HEK293 (cell line): ENCODE results near the gene ZNF444.

Experiments
- BCL11A ChIP-seq: fragments of 450-650 bp; formaldehyde crosslinking; IDR thresholded peaks from 2 replicates; pipeline ENCODE4 v1.5.1; 2016; ENCODE audit warnings: low read depth, missing biosample characterization, missing genetic modification characterization
- YY1 ChIP-seq: fragments of 450-650 bp; formaldehyde crosslinking; IDR thresholded peaks from 2 replicates; pipeline ENCODE4 v1.5.1; 2018; ENCODE audit warnings: missing biosample characterization, missing genetic modification characterization
- ZBTB7A ChIP-seq: fragments of 450-650 bp; formaldehyde crosslinking; IDR thresholded peaks from 2 replicates; pipeline ENCODE4 v1.5.1; 2016; ENCODE audit warnings: low read depth, missing biosample characterization, missing genetic modification characterization
- ZIC2 ChIP-seq: fragments of 450-650 bp; formaldehyde crosslinking; IDR thresholded peaks from 2 replicates; pipeline ENCODE4 v1.5.1; 2016; ENCODE audit warnings: missing biosample characterization, missing genetic modification characterization
- ZNF121 ChIP-seq: fragments of 450-650 bp; formaldehyde crosslinking; IDR thresholded peaks from 2 replicates; pipeline ENCODE4 v1.5.1; 2016; ENCODE audit warnings: missing biosample characterization, missing genetic modification characterization
- ZNF596 ChIP-seq: fragments of 450-650 bp; IDR thresholded peaks from 2 replicates; pipeline ENCODE4 v1.5.0; 2018; ENCODE audit warnings: missing biosample characterization, mild to moderate bottlenecking, missing genetic modification characterization, moderate library complexity
- ZNF624 ChIP-seq: fragments of 450-650 bp; formaldehyde crosslinking; IDR thresholded peaks from 2 replicates; pipeline ENCODE4 v1.5.1; 2017; ENCODE audit warnings: missing biosample characterization, missing genetic modification characterization
- TF ChIP-seq, protein P1 (sequence below): fragments of 450-650 bp; formaldehyde crosslinking; IDR thresholded peaks from 2 replicates; pipeline ENCODE4 v1.5.1; 2016; ENCODE audit warnings: missing biosample characterization, missing genetic modification characterization
- TF ChIP-seq, protein P2 (sequence below): IDR thresholded peaks from 2 replicates; pipeline ENCODE4 v1.6.1; 2011; ENCODE audit warnings: mild to moderate bottlenecking, low read depth, low read length, borderline replicate concordance
- TF ChIP-seq, protein P3 (sequence below): fragments of 450-650 bp; formaldehyde crosslinking; IDR thresholded peaks from 2 replicates; pipeline ENCODE4 v1.5.1; 2016; ENCODE audit warnings: missing biosample characterization, missing genetic modification characterization

DNA sequence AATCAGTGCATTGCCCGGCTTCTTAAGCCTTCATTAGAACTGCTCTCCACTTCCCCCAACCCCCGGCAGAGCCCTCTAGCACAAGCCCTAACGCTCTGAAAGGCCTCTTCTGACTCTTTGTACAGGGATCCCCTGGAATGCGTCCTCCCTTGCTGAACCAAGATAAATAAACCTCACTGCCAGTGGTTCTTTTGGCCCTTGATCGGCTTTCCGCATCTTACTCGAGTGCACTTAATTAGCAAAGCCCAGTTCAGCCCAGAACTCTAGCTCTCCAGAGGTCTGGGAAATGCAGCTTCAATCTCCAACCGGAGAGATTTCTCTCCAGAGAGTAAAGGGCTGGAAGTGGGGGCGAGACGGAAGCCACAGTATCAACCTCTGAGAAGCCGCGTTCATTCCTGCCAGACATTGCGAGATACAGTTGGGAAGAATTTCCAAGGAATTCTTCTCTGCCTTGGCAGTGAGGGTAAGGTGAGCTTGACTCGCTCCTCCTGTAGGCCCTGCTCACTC is 8.7 kb upstream of the ZNF444 start:
- no peak for TF ChIP-seq ZBTB7A (tag by site-specific recombination)
- TF ChIP-seq, protein P1, sequence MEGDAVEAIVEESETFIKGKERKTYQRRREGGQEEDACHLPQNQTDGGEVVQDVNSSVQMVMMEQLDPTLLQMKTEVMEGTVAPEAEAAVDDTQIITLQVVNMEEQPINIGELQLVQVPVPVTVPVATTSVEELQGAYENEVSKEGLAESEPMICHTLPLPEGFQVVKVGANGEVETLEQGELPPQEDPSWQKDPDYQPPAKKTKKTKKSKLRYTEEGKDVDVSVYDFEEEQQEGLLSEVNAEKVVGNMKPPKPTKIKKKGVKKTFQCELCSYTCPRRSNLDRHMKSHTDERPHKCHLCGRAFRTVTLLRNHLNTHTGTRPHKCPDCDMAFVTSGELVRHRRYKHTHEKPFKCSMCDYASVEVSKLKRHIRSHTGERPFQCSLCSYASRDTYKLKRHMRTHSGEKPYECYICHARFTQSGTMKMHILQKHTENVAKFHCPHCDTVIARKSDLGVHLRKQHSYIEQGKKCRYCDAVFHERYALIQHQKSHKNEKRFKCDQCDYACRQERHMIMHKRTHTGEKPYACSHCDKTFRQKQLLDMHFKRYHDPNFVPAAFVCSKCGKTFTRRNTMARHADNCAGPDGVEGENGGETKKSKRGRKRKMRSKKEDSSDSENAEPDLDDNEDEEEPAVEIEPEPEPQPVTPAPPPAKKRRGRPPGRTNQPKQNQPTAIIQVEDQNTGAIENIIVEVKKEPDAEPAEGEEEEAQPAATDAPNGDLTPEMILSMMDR (tag by site-specific recombination), result no peak
- no peak for TF ChIP-seq BCL11A (tag by site-specific recombination)
- no peak for TF ChIP-seq ZNF596 (tag by site-specific recombination)
- no peak for TF ChIP-seq ZIC2 (tag by site-specific recombination)
- TF ChIP-seq ZNF121 (tag by site-specific recombination), result no peak
- TF ChIP-seq, protein P2, sequence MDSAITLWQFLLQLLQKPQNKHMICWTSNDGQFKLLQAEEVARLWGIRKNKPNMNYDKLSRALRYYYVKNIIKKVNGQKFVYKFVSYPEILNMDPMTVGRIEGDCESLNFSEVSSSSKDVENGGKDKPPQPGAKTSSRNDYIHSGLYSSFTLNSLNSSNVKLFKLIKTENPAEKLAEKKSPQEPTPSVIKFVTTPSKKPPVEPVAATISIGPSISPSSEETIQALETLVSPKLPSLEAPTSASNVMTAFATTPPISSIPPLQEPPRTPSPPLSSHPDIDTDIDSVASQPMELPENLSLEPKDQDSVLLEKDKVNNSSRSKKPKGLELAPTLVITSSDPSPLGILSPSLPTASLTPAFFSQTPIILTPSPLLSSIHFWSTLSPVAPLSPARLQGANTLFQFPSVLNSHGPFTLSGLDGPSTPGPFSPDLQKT, result no peak
- TF ChIP-seq ZNF624 (tag by site-specific recombination), result no peak
- TF ChIP-seq, protein P3, sequence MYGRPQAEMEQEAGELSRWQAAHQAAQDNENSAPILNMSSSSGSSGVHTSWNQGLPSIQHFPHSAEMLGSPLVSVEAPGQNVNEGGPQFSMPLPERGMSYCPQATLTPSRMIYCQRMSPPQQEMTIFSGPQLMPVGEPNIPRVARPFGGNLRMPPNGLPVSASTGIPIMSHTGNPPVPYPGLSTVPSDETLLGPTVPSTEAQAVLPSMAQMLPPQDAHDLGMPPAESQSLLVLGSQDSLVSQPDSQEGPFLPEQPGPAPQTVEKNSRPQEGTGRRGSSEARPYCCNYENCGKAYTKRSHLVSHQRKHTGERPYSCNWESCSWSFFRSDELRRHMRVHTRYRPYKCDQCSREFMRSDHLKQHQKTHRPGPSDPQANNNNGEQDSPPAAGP (tag by site-specific recombination), result no peak
- TF ChIP-seq YY1 (tag by site-specific recombination), result no peak
